GM19324 (cell line): ENCODE results near the gene COLGALT1.
"Not testable (repeated sequence)": the region's sequence is repeated elsewhere in the genome, so short reads cannot be mapped to it uniquely, and the experiment has no call there.

Source experiments
- ATAC-seq: cut with Tn5 transposase; IDR thresholded peaks from one replicate; pipeline ENCODE4 v1.9.1; 2021; ENCODE audit warnings: mild to moderate bottlenecking, moderate library complexity; ENCODE audit not compliant: unreplicated experiment, low FRiP score

Gene COLGALT1

GRCh38 chr19:17556995-17557394 is 1.5 kb downstream of the COLGALT1 start:
- ATAC-seq, result no peak

- no peak for ATAC-seq
These were observed 2.0 kb downstream of the COLGALT1 start for GRCh38 chr19:17557466-17557865.

GRCh38 chr19:17560205-17560595 is 4.8 kb downstream of the COLGALT1 start:
- no peak for ATAC-seq

- ATAC-seq, result no peak
These were observed 6.6 kb downstream of the COLGALT1 start for GRCh38 chr19:17562097-17562496.

- ATAC-seq, result no peak
These were observed 7.1 kb downstream of the COLGALT1 start for GRCh38 chr19:17562561-17562960.

GRCh38 chr19:17564781-17565180 is 9.3 kb downstream of the COLGALT1 start:
- ATAC-seq, result no peak

GRCh38 chr19:17565611-17566010 is 10.2 kb downstream of the COLGALT1 start:
- no peak for ATAC-seq

GRCh38 chr19:17567940-17568339 is 12.5 kb downstream of the COLGALT1 start:
- ATAC-seq, result no peak

- not testable (repeated sequence) for ATAC-seq
These were observed 14.8 kb downstream of the COLGALT1 start for GRCh38 chr19:17570291-17570690.

GRCh38 chr19:17570791-17571190 is 15.3 kb downstream of the COLGALT1 start:
- ATAC-seq, result no peak

GRCh38 chr19:17572638-17573037 is 17.2 kb downstream of the COLGALT1 start:
- ATAC-seq, result no peak

- no peak for ATAC-seq
These were observed 20.7 kb downstream of the COLGALT1 start for GRCh38 chr19:17575871-17576757.

GRCh38 chr19:17576758-17577456 is 21.5 kb downstream of the COLGALT1 start:
- ATAC-seq, result no peak

- no peak for ATAC-seq
These were observed 22.1 kb downstream of the COLGALT1 start for GRCh38 chr19:17577457-17578097.

GRCh38 chr19:17579661-17580244 is 24.3 kb downstream of the COLGALT1 start:
- no peak for ATAC-seq

- no peak for ATAC-seq
These were observed 25.2 kb downstream of the COLGALT1 start for GRCh38 chr19:17580470-17581144.

GRCh38 chr19:17581211-17581874 is 25.9 kb downstream of the COLGALT1 start:
- ATAC-seq, result no peak

GRCh38 chr19:17582613-17583012 is 27.2 kb downstream of the COLGALT1 start:
- ATAC-seq, result no peak

- no peak for ATAC-seq
These were observed 28.7 kb downstream of the COLGALT1 start for GRCh38 chr19:17584132-17584531.

GRCh38 chr19:17585395-17585794 is 29.9 kb downstream of the COLGALT1 start:
- ATAC-seq, result not testable (repeated sequence)
